Stomach (tissue), 4 donors: ENCODE measurements around the gene DNAL4.

Source experiments
- EP300 ChIP-seq: sonication (generic); formaldehyde crosslinking; IDR thresholded peaks from one replicate; pipeline ENCODE4 v1.6.1; 2017; ENCODE audit warnings: antibody characterized with exemption
- POLR2A ChIP-seq, 4 donors: fragments of 450-650 bp; IDR thresholded peaks; one replicate each; pipeline ENCODE4 v1.6.1; 2016; ENCODE audit warnings: antibody characterized with exemption in 4 of 4, control low read depth in 2 of 4, mild to moderate bottlenecking in 1 of 4, moderate library complexity in 1 of 4
- POLR2AphosphoS5 ChIP-seq, 3 donors: sonication (generic); formaldehyde crosslinking; IDR thresholded peaks; one replicate each; pipeline ENCODE4 v1.6.1; 2016; ENCODE audit warnings: antibody characterized with exemption in 3 of 3
- TF ChIP-seq, protein P1 (sequence below), 7 experiments: fragments of 450-650 bp in 4 of 7; fragments of 200-600 bp in 3 of 7; sonication (generic) in 3 of 7; IDR thresholded peaks; one replicate each; pipeline ENCODE4 v1.5.1; 2016 to 2019; ENCODE audit warnings: antibody characterized with exemption in 7 of 7, control low read depth in 2 of 7, mild to moderate bottlenecking in 1 of 7

DNA sequence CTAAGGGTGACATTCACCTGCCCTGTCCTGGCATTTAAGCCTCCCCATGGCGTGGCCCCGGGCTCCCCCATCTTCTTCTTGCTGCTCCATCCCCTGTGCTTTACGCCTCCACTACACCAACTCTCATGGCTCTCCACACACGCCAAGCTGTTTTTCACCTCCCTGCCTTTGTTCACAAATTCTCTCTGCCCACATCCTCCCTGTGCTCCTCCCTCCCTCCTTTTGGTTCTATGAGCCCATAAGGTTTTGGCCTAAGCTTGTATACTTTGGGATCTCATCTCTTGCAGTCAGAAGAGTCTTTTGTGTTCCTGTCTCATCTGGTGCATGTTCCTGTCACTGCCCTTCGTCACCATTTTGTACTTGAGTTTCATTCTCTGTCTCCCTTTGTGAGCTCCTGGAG, 4.6 kb upstream of the DNAL4 start:
- TF ChIP-seq, protein P1, sequence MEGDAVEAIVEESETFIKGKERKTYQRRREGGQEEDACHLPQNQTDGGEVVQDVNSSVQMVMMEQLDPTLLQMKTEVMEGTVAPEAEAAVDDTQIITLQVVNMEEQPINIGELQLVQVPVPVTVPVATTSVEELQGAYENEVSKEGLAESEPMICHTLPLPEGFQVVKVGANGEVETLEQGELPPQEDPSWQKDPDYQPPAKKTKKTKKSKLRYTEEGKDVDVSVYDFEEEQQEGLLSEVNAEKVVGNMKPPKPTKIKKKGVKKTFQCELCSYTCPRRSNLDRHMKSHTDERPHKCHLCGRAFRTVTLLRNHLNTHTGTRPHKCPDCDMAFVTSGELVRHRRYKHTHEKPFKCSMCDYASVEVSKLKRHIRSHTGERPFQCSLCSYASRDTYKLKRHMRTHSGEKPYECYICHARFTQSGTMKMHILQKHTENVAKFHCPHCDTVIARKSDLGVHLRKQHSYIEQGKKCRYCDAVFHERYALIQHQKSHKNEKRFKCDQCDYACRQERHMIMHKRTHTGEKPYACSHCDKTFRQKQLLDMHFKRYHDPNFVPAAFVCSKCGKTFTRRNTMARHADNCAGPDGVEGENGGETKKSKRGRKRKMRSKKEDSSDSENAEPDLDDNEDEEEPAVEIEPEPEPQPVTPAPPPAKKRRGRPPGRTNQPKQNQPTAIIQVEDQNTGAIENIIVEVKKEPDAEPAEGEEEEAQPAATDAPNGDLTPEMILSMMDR (IDR thresholded peaks at IDR 0.05): no peak
- no peak for TF ChIP-seq EP300
- no peak for TF ChIP-seq POLR2A (IDR thresholded peaks at IDR 0.05)
- no peak for TF ChIP-seq POLR2AphosphoS5 (IDR thresholded peaks at IDR 0.05)
